Liver (tissue), 9 donors: ENCODE results near the gene SRGAP3. TPM values are rescaled to one million over a fixed set of nuclear protein-coding genes. Genes with fewer than 3 reads are reported as not detected.

Experiments used
- DNase-seq: peaks from one replicate; pipeline ENCODE4 v3.0.0-alpha.2; 2017; ENCODE audit warnings: low spot score
- H3K27ac ChIP-seq, 2 donors: one replicate each; pipeline ENCODE4 v1.7.0; 2013; ENCODE audit warnings: inconsistent platforms in 2 of 2, low read length in 2 of 2, control low read depth in 1 of 2, low read depth in 1 of 2, mild to moderate bottlenecking in 1 of 2
- H3K27me3 ChIP-seq, 4 donors: one replicate each; pipeline versions ENCODE4 v1.6.1 to v1.7.0; 2013; ENCODE audit warnings: low read length in 3 of 4, inconsistent platforms in 1 of 4, mild to moderate bottlenecking in 1 of 4, moderate library complexity in 1 of 4; ENCODE audit not compliant: control insufficient read depth in 4 of 4, insufficient read depth in 4 of 4
- H3K36me3 ChIP-seq, 4 donors: one replicate each; pipeline versions ENCODE4 v1.6.1 to v1.7.0; 2013; ENCODE audit warnings: low read length in 3 of 4, mild to moderate bottlenecking in 3 of 4, low read depth in 1 of 4, moderate library complexity in 1 of 4; ENCODE audit not compliant: control insufficient read depth in 4 of 4, insufficient read depth in 3 of 4
- H3K4me1 ChIP-seq, 4 donors: one replicate each; pipeline versions ENCODE4 v1.6.1 to v1.7.0; 2013; ENCODE audit warnings: low read length in 3 of 4, mild to moderate bottlenecking in 3 of 4, moderate library complexity in 1 of 4; ENCODE audit not compliant: control insufficient read depth in 4 of 4, insufficient read depth in 4 of 4
- H3K4me3 ChIP-seq, 3 donors: one replicate each; pipeline versions ENCODE4 v1.6.1 to v1.7.0; 2013; ENCODE audit warnings: low read length in 3 of 3, control low read depth in 1 of 3, low read depth in 1 of 3, mild to moderate bottlenecking in 1 of 3
- H3K9ac ChIP-seq, 2 donors: one replicate each; pipeline ENCODE4 v1.7.0; 2013; ENCODE audit warnings: low read length in 2 of 2, mild to moderate bottlenecking in 2 of 2, moderate library complexity in 2 of 2, control low read depth in 1 of 2, low read depth in 1 of 2
- H3K9me3 ChIP-seq, 4 donors: one replicate each; pipeline versions ENCODE4 v1.6.1 to v1.7.0; 2013; ENCODE audit warnings: low read length in 3 of 4; ENCODE audit not compliant: control insufficient read depth in 4 of 4
- ATF3 ChIP-seq: IDR thresholded peaks from 2 replicates; pipeline ENCODE4 v1.6.1; 2016; ENCODE audit warnings: antibody characterized with exemption
- EGR1 ChIP-seq, 2 donors: IDR thresholded peaks; 2 replicates each; pipeline ENCODE4 v1.6.1; 2016 to 2018; ENCODE audit warnings: antibody characterized with exemption in 2 of 2, low read depth in 2 of 2
- FOXA1 ChIP-seq: IDR thresholded peaks from 2 replicates; pipeline ENCODE4 v1.6.1; 2016; ENCODE audit warnings: antibody characterized with exemption
- FOXA2 ChIP-seq: IDR thresholded peaks from 2 replicates; pipeline ENCODE4 v1.6.1; 2016; ENCODE audit warnings: antibody characterized with exemption
- GABPA ChIP-seq, 2 donors: IDR thresholded peaks in 1 of 2; conservative IDR thresholded peaks in 1 of 2; 2 replicates each; pipeline ENCODE4 v1.6.1; 2016; ENCODE audit warnings: antibody characterized with exemption in 2 of 2, mild to moderate bottlenecking in 1 of 2, moderate library complexity in 1 of 2
- HNF4A ChIP-seq, 2 donors: conservative IDR thresholded peaks; 2 replicates each; pipeline ENCODE4 v1.6.1; 2016; ENCODE audit warnings: antibody characterized with exemption in 2 of 2, mild to moderate bottlenecking in 2 of 2
- HNF4G ChIP-seq: IDR thresholded peaks from 2 replicates; pipeline ENCODE4 v1.6.1; 2016; ENCODE audit warnings: antibody characterized with exemption
- JUND ChIP-seq, 2 donors: IDR thresholded peaks; 2 replicates each; pipeline ENCODE4 v1.6.1; 2016; ENCODE audit warnings: antibody characterized with exemption in 2 of 2
- NR2F2 ChIP-seq: IDR thresholded peaks from 2 replicates; pipeline ENCODE4 v1.6.1; 2016; ENCODE audit warnings: antibody characterized with exemption
- RAD21 ChIP-seq, 2 donors: IDR thresholded peaks; 2 replicates each; pipeline ENCODE4 v1.6.1; 2016; ENCODE audit warnings: antibody characterized with exemption in 2 of 2, mild to moderate bottlenecking in 2 of 2
- RXRA ChIP-seq, 2 donors: IDR thresholded peaks; 2 replicates each; pipeline ENCODE4 v1.6.1; 2017 to 2018; ENCODE audit warnings: antibody characterized with exemption in 2 of 2, mild to moderate bottlenecking in 1 of 2
- SP1 ChIP-seq: IDR thresholded peaks from 2 replicates; pipeline ENCODE4 v1.6.1; 2018; ENCODE audit warnings: antibody characterized with exemption, mild to moderate bottlenecking
- TAF1 ChIP-seq: conservative IDR thresholded peaks from 2 replicates; pipeline ENCODE4 v1.6.1; 2016; ENCODE audit warnings: antibody characterized with exemption, mild to moderate bottlenecking
- YY1 ChIP-seq: IDR thresholded peaks from 2 replicates; pipeline ENCODE4 v1.6.1; 2016; ENCODE audit warnings: antibody characterized with exemption, mild to moderate bottlenecking
- ZBTB33 ChIP-seq: IDR thresholded peaks from 2 replicates; pipeline ENCODE4 v1.6.1; 2016; ENCODE audit warnings: antibody characterized with exemption
- WGBS: extraction: QIAGEN DNeasy Blood & Tissue Kit; methylation state at CpG from one replicate; pipeline ENCODE4 v1.1.7; 2013; 5-methylcytosine and 5-hydroxymethylcytosine counted together
- polyA plus RNA-seq, 2 donors: library from polyadenylated mRNA; stranded (reverse) in 1 of 2; unstranded in 1 of 2; fragments of 200-250 nt in 1 of 2; fragments of >200 nt in 1 of 2; fragmentation: Nextera tagmentation in 1 of 2; extraction: Ambion mirVana in 1 of 2; gene quantifications; one replicate each; pipeline versions ENCODE4 v1.2.1 to v1.2.3, GENCODE V29; 2013 to 2015
- total RNA-seq, 2 donors: library from RNA; depleted of rRNA; stranded (reverse); fragments of >200 nt; gene quantifications; one replicate each; pipeline ENCODE4 v1.2.3, GENCODE V29; 2014
- TF ChIP-seq, protein P1 (sequence below): IDR thresholded peaks from 2 replicates; pipeline ENCODE4 v1.6.1; 2016; ENCODE audit warnings: antibody characterized with exemption, mild to moderate bottlenecking
- TF ChIP-seq, protein P2 (sequence below): fragments of 150-350 bp; IDR thresholded peaks from 2 replicates; pipeline ENCODE4 v1.5.1; 2017; ENCODE audit warnings: improper control_type of control experiment, low read depth, low read length; ENCODE audit not compliant: missing input control
- TF ChIP-seq, protein P3 (sequence below): IDR thresholded peaks from 2 replicates; pipeline ENCODE4 v1.6.1; 2016; ENCODE audit warnings: antibody characterized with exemption
- donor health status: healthy.
- donor health status: healthy.
- donor health status: healthy.
- donor health status: healthy.
- donor health status: healthy.

The SRGAP3 gene
- total and polyA plus RNA-seq, 4 donors, result 0.61 to 4.2 (median 1.6) TPM

- no peaks in the 10 kb centered on the region for H3K27me3 ChIP-seq
- no peaks in the 10 kb centered on the region for H3K36me3 ChIP-seq
- H3K9ac ChIP-seq, result no peak overlapping the region
- DNase-seq, result no peak
- 54% methylated on average over 1 of the region's 1 CpG for WGBS
- no peaks in the 10 kb centered on the region for H3K4me1 ChIP-seq
- TF ChIP-seq EGR1 (IDR thresholded peaks at IDR 0.05; ENCODE audit: low read depth in 2 of 2) (no peak), NR2F2 (no peak), GABPA (IDR thresholded peaks at IDR 0.05 in 1 of 2, conservative IDR thresholded peaks at IDR 0.05 in 1 of 2) (no peak), FOXA1 (no peak), RXRA (IDR thresholded peaks at IDR 0.05) (no peak), YY1 (no peak), ZBTB33 (no peak), FOXA2 (no peak), ATF3 (no peak), HNF4A (conservative IDR thresholded peaks at IDR 0.05) (no peak), TAF1 (no peak), SP1 (no peak), RAD21 (IDR thresholded peaks at IDR 0.05) (no peak), HNF4G (no peak)
- TF ChIP-seq, protein P1, sequence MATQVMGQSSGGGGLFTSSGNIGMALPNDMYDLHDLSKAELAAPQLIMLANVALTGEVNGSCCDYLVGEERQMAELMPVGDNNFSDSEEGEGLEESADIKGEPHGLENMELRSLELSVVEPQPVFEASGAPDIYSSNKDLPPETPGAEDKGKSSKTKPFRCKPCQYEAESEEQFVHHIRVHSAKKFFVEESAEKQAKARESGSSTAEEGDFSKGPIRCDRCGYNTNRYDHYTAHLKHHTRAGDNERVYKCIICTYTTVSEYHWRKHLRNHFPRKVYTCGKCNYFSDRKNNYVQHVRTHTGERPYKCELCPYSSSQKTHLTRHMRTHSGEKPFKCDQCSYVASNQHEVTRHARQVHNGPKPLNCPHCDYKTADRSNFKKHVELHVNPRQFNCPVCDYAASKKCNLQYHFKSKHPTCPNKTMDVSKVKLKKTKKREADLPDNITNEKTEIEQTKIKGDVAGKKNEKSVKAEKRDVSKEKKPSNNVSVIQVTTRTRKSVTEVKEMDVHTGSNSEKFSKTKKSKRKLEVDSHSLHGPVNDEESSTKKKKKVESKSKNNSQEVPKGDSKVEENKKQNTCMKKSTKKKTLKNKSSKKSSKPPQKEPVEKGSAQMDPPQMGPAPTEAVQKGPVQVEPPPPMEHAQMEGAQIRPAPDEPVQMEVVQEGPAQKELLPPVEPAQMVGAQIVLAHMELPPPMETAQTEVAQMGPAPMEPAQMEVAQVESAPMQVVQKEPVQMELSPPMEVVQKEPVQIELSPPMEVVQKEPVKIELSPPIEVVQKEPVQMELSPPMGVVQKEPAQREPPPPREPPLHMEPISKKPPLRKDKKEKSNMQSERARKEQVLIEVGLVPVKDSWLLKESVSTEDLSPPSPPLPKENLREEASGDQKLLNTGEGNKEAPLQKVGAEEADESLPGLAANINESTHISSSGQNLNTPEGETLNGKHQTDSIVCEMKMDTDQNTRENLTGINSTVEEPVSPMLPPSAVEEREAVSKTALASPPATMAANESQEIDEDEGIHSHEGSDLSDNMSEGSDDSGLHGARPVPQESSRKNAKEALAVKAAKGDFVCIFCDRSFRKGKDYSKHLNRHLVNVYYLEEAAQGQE, result no peak
- H3K4me3 ChIP-seq, result no peak overlapping the region
- H3K9me3 ChIP-seq, result no peaks in the 10 kb centered on the region
- no peak overlapping the region for H3K27ac ChIP-seq
These were observed 215.6 kb downstream of the SRGAP3 start for GRCh38 chr3:9033867-9034266.

GRCh38 chr3:9032231-9032777, 217.1 kb downstream of the SRGAP3 start:
- 94% methylated on average over 11 of the region's 11 CpGs for WGBS
- no peak for DNase-seq
- TF ChIP-seq, protein P2, sequence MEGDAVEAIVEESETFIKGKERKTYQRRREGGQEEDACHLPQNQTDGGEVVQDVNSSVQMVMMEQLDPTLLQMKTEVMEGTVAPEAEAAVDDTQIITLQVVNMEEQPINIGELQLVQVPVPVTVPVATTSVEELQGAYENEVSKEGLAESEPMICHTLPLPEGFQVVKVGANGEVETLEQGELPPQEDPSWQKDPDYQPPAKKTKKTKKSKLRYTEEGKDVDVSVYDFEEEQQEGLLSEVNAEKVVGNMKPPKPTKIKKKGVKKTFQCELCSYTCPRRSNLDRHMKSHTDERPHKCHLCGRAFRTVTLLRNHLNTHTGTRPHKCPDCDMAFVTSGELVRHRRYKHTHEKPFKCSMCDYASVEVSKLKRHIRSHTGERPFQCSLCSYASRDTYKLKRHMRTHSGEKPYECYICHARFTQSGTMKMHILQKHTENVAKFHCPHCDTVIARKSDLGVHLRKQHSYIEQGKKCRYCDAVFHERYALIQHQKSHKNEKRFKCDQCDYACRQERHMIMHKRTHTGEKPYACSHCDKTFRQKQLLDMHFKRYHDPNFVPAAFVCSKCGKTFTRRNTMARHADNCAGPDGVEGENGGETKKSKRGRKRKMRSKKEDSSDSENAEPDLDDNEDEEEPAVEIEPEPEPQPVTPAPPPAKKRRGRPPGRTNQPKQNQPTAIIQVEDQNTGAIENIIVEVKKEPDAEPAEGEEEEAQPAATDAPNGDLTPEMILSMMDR, result no peak
- TF ChIP-seq, protein P1, result no peak
- no peak for TF ChIP-seq JUND (IDR thresholded peaks at IDR 0.05)
- no peak for TF ChIP-seq EGR1 (IDR thresholded peaks at IDR 0.05; ENCODE audit: low read depth in 2 of 2)
- no peak for TF ChIP-seq HNF4A (conservative IDR thresholded peaks at IDR 0.05)
- no peak for TF ChIP-seq TAF1
- TF ChIP-seq ATF3, result no peak
- TF ChIP-seq RAD21 (IDR thresholded peaks at IDR 0.05), result no peak
- no peak for TF ChIP-seq FOXA2
- no peak for TF ChIP-seq SP1
- no peak for TF ChIP-seq ZBTB33
- TF ChIP-seq, protein P3, sequence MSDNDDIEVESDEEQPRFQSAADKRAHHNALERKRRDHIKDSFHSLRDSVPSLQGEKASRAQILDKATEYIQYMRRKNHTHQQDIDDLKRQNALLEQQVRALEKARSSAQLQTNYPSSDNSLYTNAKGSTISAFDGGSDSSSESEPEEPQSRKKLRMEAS, result no peak
- TF ChIP-seq FOXA1, result no peak

More at GRCh38 chr3:9032231-9032777, 217.1 kb downstream of the SRGAP3 start:
- no peaks in the 10 kb centered on the region for H3K4me1 ChIP-seq
- no peaks in the 10 kb centered on the region for H3K36me3 ChIP-seq
- no peak overlapping the region for H3K9ac ChIP-seq
- no peak overlapping the region for H3K4me3 ChIP-seq
- no peaks in the 10 kb centered on the region for H3K27me3 ChIP-seq
- H3K27ac ChIP-seq, result no peak overlapping the region
- no peaks in the 10 kb centered on the region for H3K9me3 ChIP-seq
